ENCODE results near the gene CDKN2C. TPM values are rescaled to one million over a fixed set of nuclear protein-coding genes. Genes with fewer than 3 reads are reported as not detected.
"Not testable (repeated sequence)": the region's sequence is repeated elsewhere in the genome, so short reads cannot be mapped to it uniquely, and the experiment has no call there.

CDKN2C gene
- total RNA-seq, 1 donor, result 19.0 TPM

- no peak overlapping the region for H3K4me3 ChIP-seq (ENCODE audit: low read depth, low read length)
- TF ChIP-seq, protein P1, sequence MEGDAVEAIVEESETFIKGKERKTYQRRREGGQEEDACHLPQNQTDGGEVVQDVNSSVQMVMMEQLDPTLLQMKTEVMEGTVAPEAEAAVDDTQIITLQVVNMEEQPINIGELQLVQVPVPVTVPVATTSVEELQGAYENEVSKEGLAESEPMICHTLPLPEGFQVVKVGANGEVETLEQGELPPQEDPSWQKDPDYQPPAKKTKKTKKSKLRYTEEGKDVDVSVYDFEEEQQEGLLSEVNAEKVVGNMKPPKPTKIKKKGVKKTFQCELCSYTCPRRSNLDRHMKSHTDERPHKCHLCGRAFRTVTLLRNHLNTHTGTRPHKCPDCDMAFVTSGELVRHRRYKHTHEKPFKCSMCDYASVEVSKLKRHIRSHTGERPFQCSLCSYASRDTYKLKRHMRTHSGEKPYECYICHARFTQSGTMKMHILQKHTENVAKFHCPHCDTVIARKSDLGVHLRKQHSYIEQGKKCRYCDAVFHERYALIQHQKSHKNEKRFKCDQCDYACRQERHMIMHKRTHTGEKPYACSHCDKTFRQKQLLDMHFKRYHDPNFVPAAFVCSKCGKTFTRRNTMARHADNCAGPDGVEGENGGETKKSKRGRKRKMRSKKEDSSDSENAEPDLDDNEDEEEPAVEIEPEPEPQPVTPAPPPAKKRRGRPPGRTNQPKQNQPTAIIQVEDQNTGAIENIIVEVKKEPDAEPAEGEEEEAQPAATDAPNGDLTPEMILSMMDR (IDR thresholded peaks at IDR 0.05; ENCODE audit: insufficient read depth, low read depth, low read length), result no peak
- no peak for DNase-seq (ENCODE audit: low read depth)
These were observed 38.9 kb upstream of the CDKN2C start for GRCh38 chr1:50930965-50931737.

GRCh38 chr1:50932043-50932442 lies 38.0 kb upstream of the CDKN2C start:
- DNase-seq (ENCODE audit: low read depth); H3K4me3 ChIP-seq (ENCODE audit: low read depth, low read length): not testable (repeated sequence)

DNA sequence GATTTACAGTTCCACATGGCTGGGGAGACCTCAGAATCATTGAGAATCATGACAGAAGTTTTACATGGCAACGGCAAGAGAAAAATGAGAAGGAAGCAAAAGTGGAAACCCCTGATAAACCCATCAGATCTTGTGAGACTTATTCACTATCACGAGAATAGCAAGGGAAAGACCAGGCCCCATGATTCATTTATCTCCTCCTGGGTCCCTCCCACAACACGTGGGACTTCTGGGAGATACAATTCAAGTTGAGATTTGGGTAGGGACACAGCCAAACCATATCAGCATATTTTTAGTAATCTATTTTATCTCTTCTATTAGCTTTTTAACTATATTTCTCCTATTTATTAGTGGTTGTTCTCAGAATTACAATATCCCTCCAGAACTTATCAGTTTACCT lies 36.3 kb upstream of the CDKN2C start:
- DNase-seq (ENCODE audit: low read depth); H3K4me3 ChIP-seq (ENCODE audit: low read depth, low read length): not testable (repeated sequence)

DNA sequence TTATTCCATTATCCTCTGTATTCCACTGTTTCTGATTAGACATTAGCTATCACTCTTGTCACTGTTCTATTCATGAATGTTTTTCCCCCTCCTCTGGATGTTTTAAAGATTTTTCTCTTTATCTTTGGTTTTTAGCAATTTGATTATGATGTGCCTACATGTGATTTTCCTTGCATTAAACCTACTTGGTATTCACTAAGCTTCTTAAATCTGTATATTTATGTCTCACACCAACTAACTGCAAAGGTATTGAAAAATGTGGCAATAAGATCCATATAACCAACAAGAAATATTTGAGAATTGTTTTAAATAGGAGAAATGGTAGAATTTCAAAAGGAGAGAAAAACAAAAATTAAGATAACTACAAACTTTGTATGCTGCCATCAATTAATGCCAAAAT lies 35.2 kb upstream of the CDKN2C start:
- TF ChIP-seq, protein P1 (IDR thresholded peaks at IDR 0.05; ENCODE audit: insufficient read depth, low read depth, low read length), result no peak
- no peak for DNase-seq (ENCODE audit: low read depth)
- no peak overlapping the region for H3K4me3 ChIP-seq (ENCODE audit: low read depth, low read length)

GRCh38 chr1:50935276-50935675 lies 34.8 kb upstream of the CDKN2C start:
- H3K4me3 ChIP-seq (ENCODE audit: low read depth, low read length); DNase-seq (ENCODE audit: low read depth): not testable (repeated sequence)

GRCh38 chr1:50936321-50936720 lies 33.7 kb upstream of the CDKN2C start:
- peak; percentile 13 for DNase-seq (ENCODE audit: low read depth)
- no peak overlapping the region for H3K4me3 ChIP-seq (ENCODE audit: low read depth, low read length)
- TF ChIP-seq, protein P1 (IDR thresholded peaks at IDR 0.05; ENCODE audit: insufficient read depth, low read depth, low read length), result no peak

- TF ChIP-seq, protein P1 (IDR thresholded peaks at IDR 0.05; ENCODE audit: insufficient read depth, low read depth, low read length), result no peak
- DNase-seq (ENCODE audit: low read depth), result no peak
- H3K4me3 ChIP-seq (ENCODE audit: low read depth, low read length), result no peak overlapping the region
These were observed 29.8 kb upstream of the CDKN2C start for GRCh38 chr1:50940291-50940690.

GRCh38 chr1:50942334-50942733 lies 27.7 kb upstream of the CDKN2C start:
- TF ChIP-seq, protein P1 (IDR thresholded peaks at IDR 0.05; ENCODE audit: insufficient read depth, low read depth, low read length), result no peak
- no peak for DNase-seq (ENCODE audit: low read depth)
- no peak overlapping the region for H3K4me3 ChIP-seq (ENCODE audit: low read depth, low read length)
